A172 (cell line): ENCODE data around the gene TTC28. TPM values are rescaled to one million over a fixed set of nuclear protein-coding genes. Genes with fewer than 3 reads are reported as not detected.

Experiments used
- DNase-seq: peaks from one replicate; pipeline ENCODE4 v3.0.0-alpha.2; 2015; ENCODE audit warnings: low spot score
- total RNA-seq: library from RNA; depleted of rRNA; stranded (reverse); fragments of >200 nt; shearing (Covaris generic); gene quantifications from 2 replicates; pipeline ENCODE4 v1.2.3, GENCODE V29; 2014

Gene TTC28
- total RNA-seq, 1 experiment from 2014 or later: 0.45 TPM

GRCh38 chr22:28283068-28283654 is 396.5 kb downstream of the TTC28 start:
- DNase-seq: no peak

GRCh38 chr22:28282405-28283067 is 397.1 kb downstream of the TTC28 start:
- DNase-seq: no peak

- no peak for DNase-seq
Measured at GRCh38 chr22:28279888-28280287, 399.8 kb downstream of the TTC28 start.

- no peak for DNase-seq
Measured at GRCh38 chr22:28269277-28269676, 410.4 kb downstream of the TTC28 start.

GRCh38 chr22:28268850-28269249 is 410.8 kb downstream of the TTC28 start:
- no peak for DNase-seq

- no peak for DNase-seq
Measured at GRCh38 chr22:28268171-28268570, 411.5 kb downstream of the TTC28 start.

GRCh38 chr22:28260619-28261018 is 419.0 kb downstream of the TTC28 start:
- no peak for DNase-seq

GRCh38 chr22:28259774-28260312 is 419.8 kb downstream of the TTC28 start:
- DNase-seq: no peak

- no peak for DNase-seq
Measured at GRCh38 chr22:28254396-28254795, 425.2 kb downstream of the TTC28 start.

- no peak for DNase-seq
Measured at GRCh38 chr22:28252539-28252938, 427.1 kb downstream of the TTC28 start.

- DNase-seq: no peak
Measured at GRCh38 chr22:28250036-28250695, 429.5 kb downstream of the TTC28 start.

GRCh38 chr22:28249402-28249801 is 430.2 kb downstream of the TTC28 start:
- DNase-seq: no peak

- DNase-seq: no peak
Measured at GRCh38 chr22:28247667-28248363, 431.8 kb downstream of the TTC28 start.

GRCh38 chr22:28247136-28247535 is 432.5 kb downstream of the TTC28 start:
- no peak for DNase-seq

GRCh38 chr22:28246397-28246796 is 433.2 kb downstream of the TTC28 start:
- DNase-seq: no peak

- DNase-seq: no peak
Measured at GRCh38 chr22:28245579-28246224, 433.9 kb downstream of the TTC28 start.

GRCh38 chr22:28244757-28245156 is 434.9 kb downstream of the TTC28 start:
- no peak for DNase-seq

- no peak for DNase-seq
Measured at GRCh38 chr22:28243539-28243938, 436.1 kb downstream of the TTC28 start.

GRCh38 chr22:28241656-28242290 is 437.9 kb downstream of the TTC28 start:
- DNase-seq: no peak

GRCh38 chr22:28239941-28240340 is 439.7 kb downstream of the TTC28 start:
- no peak for DNase-seq

- DNase-seq: no peak
Measured at GRCh38 chr22:28237783-28238182, 441.9 kb downstream of the TTC28 start.
